Endodermal cell (in vitro differentiated cells): Measurements from ENCODE around the gene BACE1. TPM values are rescaled to one million over a fixed set of nuclear protein-coding genes. Genes with fewer than 3 reads are reported as not detected.

ENCODE experiments used
- DNase-seq: peaks from one replicate; pipeline ENCODE4 v3.0.0-alpha.2; 2017
- H3K27ac ChIP-seq: 2 replicates; pipeline ENCODE4 v1.5.1; 2013; ENCODE audit warnings: mild to moderate bottlenecking, low read depth, low read length, moderate library complexity
- H3K27me3 ChIP-seq: 2 replicates; pipeline ENCODE4 v1.6.1; 2013; ENCODE audit warnings: mild to moderate bottlenecking, low read length, moderate library complexity; ENCODE audit not compliant: insufficient read depth, control insufficient read depth, poor library complexity, severe bottlenecking
- H3K36me3 ChIP-seq: 2 replicates; pipeline ENCODE4 v1.7.0; 2013; ENCODE audit warnings: mild to moderate bottlenecking, low read length, moderate library complexity; ENCODE audit not compliant: control insufficient read depth, insufficient read depth
- H3K4me1 ChIP-seq: one replicate; pipeline ENCODE4 v1.7.0; 2013; ENCODE audit warnings: low read length; ENCODE audit not compliant: control insufficient read depth, insufficient read depth
- H3K4me3 ChIP-seq: 2 replicates; pipeline ENCODE4 v1.5.1; 2013; ENCODE audit warnings: mild to moderate bottlenecking, low read length, moderate library complexity
- H3K9ac ChIP-seq: 2 replicates; pipeline ENCODE4 v1.6.1; 2013; ENCODE audit warnings: mild to moderate bottlenecking, low read length, moderate library complexity; ENCODE audit not compliant: poor library complexity, severe bottlenecking; ENCODE audit errors: extremely low read depth
- H3K9me3 ChIP-seq: 2 replicates; pipeline ENCODE4 v1.6.1; 2013; ENCODE audit warnings: mild to moderate bottlenecking, low read length, moderate library complexity; ENCODE audit not compliant: control insufficient read depth
- H3K27ac Mint-ChIP-seq: 2 replicates; pipeline ENCODE4 v1.8.0; 2020; ENCODE audit warnings: mixed read lengths
- H3K27me3 Mint-ChIP-seq: 2 replicates; pipeline ENCODE4 v1.8.0; 2021; ENCODE audit warnings: mild to moderate bottlenecking, mixed read lengths; ENCODE audit not compliant: insufficient read depth
- H3K36me3 Mint-ChIP-seq: 2 replicates; pipeline ENCODE4 v1.8.0; 2020; ENCODE audit warnings: low read depth, mixed read lengths
- H3K4me1 Mint-ChIP-seq: 2 replicates; pipeline ENCODE4 v1.8.0; 2020; ENCODE audit warnings: mixed read lengths
- H3K4me3 Mint-ChIP-seq: 2 replicates; pipeline ENCODE4 v1.8.0; 2020; ENCODE audit warnings: mild to moderate bottlenecking, moderate library complexity, mixed read lengths
- H3K9me3 Mint-ChIP-seq: 2 replicates; pipeline ENCODE4 v1.8.0; 2020; ENCODE audit warnings: mild to moderate bottlenecking, mixed read lengths
- WGBS, 2 experiments: methylation state at CpG; one replicate each; pipeline versions ENCODE4 v1.1.5 to v1.1.7; 2013; ENCODE audit warnings: missing lambda C conversion rate in 2 of 2, mixed read lengths in 1 of 2; ENCODE audit not compliant: insufficient coverage in 1 of 2, insufficient read length in 1 of 2; 5-methylcytosine and 5-hydroxymethylcytosine counted together
- total RNA-seq, 2 donors: library from RNA; stranded (reverse); fragmentation: NEBNext Ultra II Directional in 1 of 2; extraction: Animal tissue kit (Norgen Biotek cat#: 25700) in 1 of 2; gene quantifications; 2 replicates in 1 of 2; 3 replicates in 1 of 2; pipeline ENCODE4 v1.2.1, GENCODE V29; 2021
- TF ChIP-seq, protein P1 (sequence below): fragments of 200-600 bp; sonication (generic); conservative IDR thresholded peaks from 2 replicates; pipeline ENCODE4 v1.5.0; 2021; ENCODE audit warnings: antibody characterized with exemption, mild to moderate bottlenecking

The BACE1 gene
- total RNA-seq, 2 donors from 2014 or later, result 20.8 to 21.7 TPM

DNA sequence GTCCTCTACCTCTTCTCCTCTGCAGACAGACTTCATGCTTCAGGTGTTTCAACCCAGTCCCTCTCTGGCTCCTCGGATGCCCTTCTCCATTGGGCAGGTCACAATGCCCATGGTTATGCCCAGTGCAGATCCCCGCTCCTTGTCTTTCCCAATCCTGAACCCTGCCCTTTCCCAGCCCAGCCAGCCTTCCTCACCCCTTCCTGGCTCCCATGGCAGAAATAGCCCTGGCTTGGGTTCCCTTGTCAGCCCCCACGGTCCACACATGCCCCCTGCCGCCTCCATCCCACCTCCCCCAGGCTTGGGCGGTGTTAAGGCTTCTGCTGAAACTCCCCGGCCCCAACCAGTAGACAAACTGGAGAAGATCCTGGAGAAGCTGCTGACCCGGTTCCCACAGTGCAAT lies 34.2 kb downstream of the BACE1 start:
- H3K4me1 ChIP-seq, result no peaks in the 10 kb centered on the region
- TF ChIP-seq, protein P1, sequence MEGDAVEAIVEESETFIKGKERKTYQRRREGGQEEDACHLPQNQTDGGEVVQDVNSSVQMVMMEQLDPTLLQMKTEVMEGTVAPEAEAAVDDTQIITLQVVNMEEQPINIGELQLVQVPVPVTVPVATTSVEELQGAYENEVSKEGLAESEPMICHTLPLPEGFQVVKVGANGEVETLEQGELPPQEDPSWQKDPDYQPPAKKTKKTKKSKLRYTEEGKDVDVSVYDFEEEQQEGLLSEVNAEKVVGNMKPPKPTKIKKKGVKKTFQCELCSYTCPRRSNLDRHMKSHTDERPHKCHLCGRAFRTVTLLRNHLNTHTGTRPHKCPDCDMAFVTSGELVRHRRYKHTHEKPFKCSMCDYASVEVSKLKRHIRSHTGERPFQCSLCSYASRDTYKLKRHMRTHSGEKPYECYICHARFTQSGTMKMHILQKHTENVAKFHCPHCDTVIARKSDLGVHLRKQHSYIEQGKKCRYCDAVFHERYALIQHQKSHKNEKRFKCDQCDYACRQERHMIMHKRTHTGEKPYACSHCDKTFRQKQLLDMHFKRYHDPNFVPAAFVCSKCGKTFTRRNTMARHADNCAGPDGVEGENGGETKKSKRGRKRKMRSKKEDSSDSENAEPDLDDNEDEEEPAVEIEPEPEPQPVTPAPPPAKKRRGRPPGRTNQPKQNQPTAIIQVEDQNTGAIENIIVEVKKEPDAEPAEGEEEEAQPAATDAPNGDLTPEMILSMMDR, result no peak
- no peaks in the 10 kb centered on the region for H3K9me3 ChIP-seq
- H3K9me3 Mint-ChIP-seq, result no peaks in the 10 kb centered on the region
- no peaks in the 10 kb centered on the region for H3K27me3 Mint-ChIP-seq
- H3K27ac ChIP-seq, result no peak overlapping the region
- no peaks in the 10 kb centered on the region for H3K27me3 ChIP-seq
- H3K36me3 Mint-ChIP-seq, result peaks cover 61% of the 10 kb centered on the region
- 94 to 100% methylated on average over 2 to 7 of the region's 7 CpGs for WGBS, 2 experiments
- H3K9ac ChIP-seq, result no peak overlapping the region
- H3K36me3 ChIP-seq, result peaks cover 58% of the 10 kb centered on the region
- no peak overlapping the region for H3K4me3 Mint-ChIP-seq
- DNase-seq, result peak; percentile 20
- no peak overlapping the region for H3K27ac Mint-ChIP-seq
- H3K4me3 ChIP-seq, result no peak overlapping the region
- peaks cover 19% of the 10 kb centered on the region for H3K4me1 Mint-ChIP-seq

DNA sequence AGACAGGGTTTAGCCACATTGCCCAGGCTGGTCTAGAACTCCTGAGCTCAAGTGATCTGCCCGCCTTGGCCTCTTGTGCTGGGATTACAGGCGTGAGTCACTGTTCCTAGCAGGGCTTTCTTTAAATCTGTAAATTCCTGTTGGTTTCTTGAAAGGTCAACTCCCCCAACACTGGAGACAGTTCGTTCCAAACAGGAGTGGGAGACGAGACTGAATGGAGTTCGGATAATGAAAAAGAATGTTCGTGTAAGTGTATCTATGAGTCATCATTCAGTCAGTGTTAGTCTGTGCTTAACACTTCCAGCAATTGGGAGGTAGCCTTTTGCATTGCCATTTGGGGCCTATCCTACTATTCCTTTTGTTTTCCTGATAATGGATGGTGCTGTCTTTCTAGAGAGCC lies 34.9 kb downstream of the BACE1 start:
- no peak overlapping the region for H3K27ac ChIP-seq
- H3K9ac ChIP-seq, result no peak overlapping the region
- no peak overlapping the region for H3K4me3 ChIP-seq
- H3K27me3 ChIP-seq, result no peaks in the 10 kb centered on the region
- peaks cover 56% of the 10 kb centered on the region for H3K36me3 ChIP-seq
- Mint-ChIP-seq H3K4me1 (peaks cover 14% of the 10 kb centered on the region), H3K27me3 (no peaks in the 10 kb centered on the region), H3K27ac (peak overlapping the region; percentile 21), H3K4me3 (no peak overlapping the region), H3K9me3 (no peaks in the 10 kb centered on the region), H3K36me3 (peaks cover 57% of the 10 kb centered on the region)
- TF ChIP-seq, protein P1, result no peak
- DNase-seq, result peak; percentile 35
- no peaks in the 10 kb centered on the region for H3K4me1 ChIP-seq
- 92 to 96% methylated on average over 3 to 6 of the region's 6 CpGs for WGBS, 2 experiments
- no peaks in the 10 kb centered on the region for H3K9me3 ChIP-seq

GRCh38 chr11:117279711-117280376 lies 36.2 kb downstream of the BACE1 start:
- 92 to 98% methylated on average over 4 of the region's 4 CpGs for WGBS, 2 experiments
- Histone ChIP-seq H3K9ac (no peak overlapping the region), H3K27ac (no peak overlapping the region), H3K9me3 (no peaks in the 10 kb centered on the region), H3K4me3 (no peak overlapping the region), H3K4me1 (no peaks in the 10 kb centered on the region), H3K27me3 (no peaks in the 10 kb centered on the region), H3K36me3 (peaks cover 52% of the 10 kb centered on the region)
- Mint-ChIP-seq H3K4me3 (no peak overlapping the region), H3K27me3 (no peaks in the 10 kb centered on the region), H3K4me1 (peaks cover 13% of the 10 kb centered on the region), H3K36me3 (peaks cover 53% of the 10 kb centered on the region), H3K9me3 (no peaks in the 10 kb centered on the region), H3K27ac (no peak overlapping the region)
- DNase-seq, result no peak
- TF ChIP-seq, protein P1, result no peak
